ENCODE data around the gene LRMDA. TPM values are rescaled to one million over a fixed set of nuclear protein-coding genes. Genes with fewer than 3 reads are reported as not detected.

Gene LRMDA
- total and polyA plus RNA-seq, 2 of the 4 experiments (the other 2 are of a cell fraction) = 0.07 TPM; not detected in 1

GRCh38 chr10:75905490-75905889 is 474.1 kb downstream of the LRMDA start:
- BruUV-seq (replicated peaks) = no TSS peak
- Histone ChIP-seq H3K4ac (ENCODE audit: low read depth, low read length) (no peak overlapping the region), H3K18ac (ENCODE audit: low read depth, low read length) (no peak overlapping the region), H2BK5ac (ENCODE audit: low read depth, low read length, poor library complexity, severe bottlenecking) (no peak overlapping the region), H3K9ac (ENCODE audit: low read depth, low read length) (no peak overlapping the region), H4K91ac (ENCODE audit: insufficient read depth, low read depth, low read length) (no peak overlapping the region), H3K27me3 (ENCODE audit: control insufficient read depth, insufficient read depth, low read length) (peaks cover 5% of the 10 kb centered on the region), H2BK20ac (ENCODE audit: low read depth, low read length) (no peak overlapping the region), H3K14ac (replicated peaks; ENCODE audit: low read depth, low read length) (no peak overlapping the region), H2BK120ac (ENCODE audit: low read depth, low read length) (no peak overlapping the region), H3K9me1 (ENCODE audit: insufficient read depth, low read length) (no peaks in the 10 kb centered on the region), H3K4me2 (ENCODE audit: low read depth, low read length) (no peak overlapping the region), H3K4me1 (ENCODE audit: control insufficient read depth, insufficient read depth, low read length) (no peaks in the 10 kb centered on the region), H2AFZ (replicated peaks; ENCODE audit: low read length, poor library complexity) (no peak overlapping the region), H4K8ac (ENCODE audit: low read depth in 2 of 2, low read length in 2 of 2) (no peak overlapping the region), H3K4me3 (ENCODE audit: insufficient read depth, low read depth, low read length) (no peak overlapping the region), H3K56ac (ENCODE audit: extremely low read depth, insufficient read depth, low read length) (no peak overlapping the region), H3K23ac (ENCODE audit: low read depth, low read length) (no peak overlapping the region), H3K9me3 (ENCODE audit: control insufficient read depth, insufficient read depth, low read length) (no peaks in the 10 kb centered on the region), H3K79me1 (ENCODE audit: low read depth in 1 of 2, low read length in 2 of 2) (no peaks in the 10 kb centered on the region), H2BK15ac (ENCODE audit: low read depth, low read length) (no peak overlapping the region), H2AK9ac (replicated peaks; ENCODE audit: low read depth, low read length, poor library complexity) (no peak overlapping the region), H3K36me3 (ENCODE audit: control insufficient read depth, insufficient read depth, low read length) (no peaks in the 10 kb centered on the region), H2AK5ac (ENCODE audit: low read depth, low read length) (no peak overlapping the region), H4K5ac (ENCODE audit: low read depth, low read length) (no peak overlapping the region), H3K27ac (ENCODE audit: insufficient read depth, low read length) (no peak overlapping the region), H4K20me1 (ENCODE audit: insufficient read depth, low read length) (no peaks in the 10 kb centered on the region)
- no peak for DNase-seq
- no peak for ATAC-seq (ENCODE audit: low read depth)
- ChIA-PET CTCF (interaction anchor here (0.7 kb wide), 1 partner anchor 746 kb away, joined by 5 read pairs; no protein-coding TSS in a partner anchor), POLR2A (ENCODE audit: unreplicated experiment) (no interaction called here)
- dilution Hi-C loops (cut with HindIII; ENCODE audit: low sequenced_read_pairs, unreplicated experiment) (no loop called here), in situ Hi-C loops (cut with MboI; ENCODE audit: low sequenced_read_pairs) (no loop called here), intact Hi-C loops (cut with micrococcal nuclease) (no loop called here)
- TF ChIP-seq, protein P1, sequence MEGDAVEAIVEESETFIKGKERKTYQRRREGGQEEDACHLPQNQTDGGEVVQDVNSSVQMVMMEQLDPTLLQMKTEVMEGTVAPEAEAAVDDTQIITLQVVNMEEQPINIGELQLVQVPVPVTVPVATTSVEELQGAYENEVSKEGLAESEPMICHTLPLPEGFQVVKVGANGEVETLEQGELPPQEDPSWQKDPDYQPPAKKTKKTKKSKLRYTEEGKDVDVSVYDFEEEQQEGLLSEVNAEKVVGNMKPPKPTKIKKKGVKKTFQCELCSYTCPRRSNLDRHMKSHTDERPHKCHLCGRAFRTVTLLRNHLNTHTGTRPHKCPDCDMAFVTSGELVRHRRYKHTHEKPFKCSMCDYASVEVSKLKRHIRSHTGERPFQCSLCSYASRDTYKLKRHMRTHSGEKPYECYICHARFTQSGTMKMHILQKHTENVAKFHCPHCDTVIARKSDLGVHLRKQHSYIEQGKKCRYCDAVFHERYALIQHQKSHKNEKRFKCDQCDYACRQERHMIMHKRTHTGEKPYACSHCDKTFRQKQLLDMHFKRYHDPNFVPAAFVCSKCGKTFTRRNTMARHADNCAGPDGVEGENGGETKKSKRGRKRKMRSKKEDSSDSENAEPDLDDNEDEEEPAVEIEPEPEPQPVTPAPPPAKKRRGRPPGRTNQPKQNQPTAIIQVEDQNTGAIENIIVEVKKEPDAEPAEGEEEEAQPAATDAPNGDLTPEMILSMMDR (conservative IDR thresholded peaks at IDR 0.05; ENCODE audit: low read depth, low read length) = no peak
- no peak for TF ChIP-seq MAFK (IDR thresholded peaks at IDR 0.05; ENCODE audit: low read depth, low read length)
- TF ChIP-seq, protein P2, sequence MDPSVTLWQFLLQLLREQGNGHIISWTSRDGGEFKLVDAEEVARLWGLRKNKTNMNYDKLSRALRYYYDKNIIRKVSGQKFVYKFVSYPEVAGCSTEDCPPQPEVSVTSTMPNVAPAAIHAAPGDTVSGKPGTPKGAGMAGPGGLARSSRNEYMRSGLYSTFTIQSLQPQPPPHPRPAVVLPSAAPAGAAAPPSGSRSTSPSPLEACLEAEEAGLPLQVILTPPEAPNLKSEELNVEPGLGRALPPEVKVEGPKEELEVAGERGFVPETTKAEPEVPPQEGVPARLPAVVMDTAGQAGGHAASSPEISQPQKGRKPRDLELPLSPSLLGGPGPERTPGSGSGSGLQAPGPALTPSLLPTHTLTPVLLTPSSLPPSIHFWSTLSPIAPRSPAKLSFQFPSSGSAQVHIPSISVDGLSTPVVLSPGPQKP (IDR thresholded peaks at IDR 0.05; ENCODE audit: borderline replicate concordance, low read depth, low read length) = no peak
- no peak for TF ChIP-seq RAD21 (IDR thresholded peaks at IDR 0.05; ENCODE audit: low read length)
- TF ChIP-seq CEBPB (IDR thresholded peaks at IDR 0.05; ENCODE audit: low read depth, low read length) = no peak
- no peak for TF ChIP-seq CHD1 (IDR thresholded peaks at IDR 0.05; ENCODE audit: low read depth, low read length)
- no peak for TF ChIP-seq NFE2L2 (IDR thresholded peaks at IDR 0.05; ENCODE audit: low read depth, low read length)
- no CpG with 5 or more reads among the region's 4 CpGs for WGBS, 2 experiments (ENCODE audit: extremely low coverage in 2 of 2, insufficient read length in 1 of 2)

Measured in IMR-90 (cell line).